HG03558 (cell line): ENCODE measurements around the gene TPST1.

Experiments used
- ATAC-seq: cut with Tn5 transposase; IDR thresholded peaks from one replicate; pipeline ENCODE4 v1.9.1; 2021; ENCODE audit warnings: moderate number of reproducible peaks; ENCODE audit not compliant: unreplicated experiment; ENCODE audit errors: extremely low read depth

TPST1 gene

GRCh38 chr7:66279912-66280311, 74.8 kb downstream of the TPST1 start:
- no peak for ATAC-seq

GRCh38 chr7:66281678-66282590, 76.8 kb downstream of the TPST1 start:
- no peak for ATAC-seq

GRCh38 chr7:66282591-66282935, 77.4 kb downstream of the TPST1 start:
- no peak for ATAC-seq

- no peak for ATAC-seq
Observed at GRCh38 chr7:66283003-66283920, 78.1 kb downstream of the TPST1 start.

GRCh38 chr7:66296001-66296521, 90.9 kb downstream of the TPST1 start:
- no peak for ATAC-seq

DNA sequence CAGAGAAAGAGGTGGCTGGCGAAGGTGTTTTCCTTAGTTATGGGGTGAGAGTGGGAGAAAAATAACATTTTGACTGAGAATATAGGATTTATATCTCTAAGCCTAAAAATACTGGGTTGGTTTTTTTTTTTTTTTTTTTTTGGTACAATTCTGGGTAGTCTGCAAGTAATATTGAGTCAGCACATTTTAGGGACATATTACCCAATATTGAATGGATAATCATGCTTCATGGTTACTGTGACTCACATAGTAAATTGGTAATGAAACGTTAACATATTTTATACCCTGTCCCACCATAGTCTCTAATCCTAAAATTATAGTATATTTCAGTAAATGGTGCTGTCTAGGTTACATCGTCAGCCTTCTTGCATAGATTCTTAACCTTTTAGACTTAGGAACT, 91.4 kb downstream of the TPST1 start:
- ATAC-seq = no peak

- no peak for ATAC-seq
Observed at GRCh38 chr7:66297579-66297978, 92.4 kb downstream of the TPST1 start.

DNA sequence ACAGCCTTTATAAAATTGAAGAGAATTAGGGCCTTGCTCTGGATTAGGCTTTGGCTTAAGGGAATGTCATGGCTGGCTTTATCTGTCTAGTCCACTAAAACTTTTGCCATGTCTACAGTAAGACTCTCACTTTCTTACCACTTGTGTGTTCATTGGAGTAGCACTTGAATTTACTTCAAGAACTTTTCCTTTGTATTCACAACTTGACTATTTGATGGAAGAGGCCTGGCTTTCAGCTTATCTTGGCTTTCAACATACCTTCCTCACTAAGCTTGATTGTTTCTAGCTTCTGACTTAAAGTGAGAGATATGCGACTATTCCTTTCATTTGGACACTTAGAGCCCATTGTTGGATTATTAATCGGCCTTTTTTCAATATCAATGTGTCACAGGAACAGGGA, 96.1 kb downstream of the TPST1 start:
- no peak for ATAC-seq

- no peak for ATAC-seq
Observed at GRCh38 chr7:66301737-66302136, 96.6 kb downstream of the TPST1 start.

GRCh38 chr7:66303454-66304155, 98.5 kb downstream of the TPST1 start:
- ATAC-seq = no peak

- ATAC-seq = no peak
Observed at GRCh38 chr7:66304536-66304935, 99.4 kb downstream of the TPST1 start.

GRCh38 chr7:66306243-66306642, 101.1 kb downstream of the TPST1 start:
- ATAC-seq = no peak

- no peak for ATAC-seq
Observed at GRCh38 chr7:66307591-66308215, 102.6 kb downstream of the TPST1 start.

- ATAC-seq = no peak
Observed at GRCh38 chr7:66308411-66308810, 103.3 kb downstream of the TPST1 start.

DNA sequence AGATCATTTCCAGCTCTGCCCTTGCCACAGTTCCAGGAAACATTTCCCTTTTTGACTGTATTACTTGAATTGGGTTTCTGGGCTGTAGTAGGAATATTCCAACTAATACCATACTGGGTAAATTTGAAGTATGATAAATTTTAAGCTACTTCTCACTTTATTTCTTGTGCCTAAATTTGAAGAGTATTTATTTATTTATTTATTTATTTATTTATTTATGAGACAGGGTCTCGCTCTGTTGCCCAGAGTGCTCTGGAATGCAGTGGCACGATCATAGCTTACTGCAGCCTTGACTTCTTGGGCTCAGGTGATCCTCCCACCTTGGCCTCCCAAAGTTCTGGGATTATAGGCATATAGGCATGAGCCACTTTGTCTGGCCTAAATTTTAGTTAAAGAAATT, 105.5 kb downstream of the TPST1 start:
- ATAC-seq = no peak

DNA sequence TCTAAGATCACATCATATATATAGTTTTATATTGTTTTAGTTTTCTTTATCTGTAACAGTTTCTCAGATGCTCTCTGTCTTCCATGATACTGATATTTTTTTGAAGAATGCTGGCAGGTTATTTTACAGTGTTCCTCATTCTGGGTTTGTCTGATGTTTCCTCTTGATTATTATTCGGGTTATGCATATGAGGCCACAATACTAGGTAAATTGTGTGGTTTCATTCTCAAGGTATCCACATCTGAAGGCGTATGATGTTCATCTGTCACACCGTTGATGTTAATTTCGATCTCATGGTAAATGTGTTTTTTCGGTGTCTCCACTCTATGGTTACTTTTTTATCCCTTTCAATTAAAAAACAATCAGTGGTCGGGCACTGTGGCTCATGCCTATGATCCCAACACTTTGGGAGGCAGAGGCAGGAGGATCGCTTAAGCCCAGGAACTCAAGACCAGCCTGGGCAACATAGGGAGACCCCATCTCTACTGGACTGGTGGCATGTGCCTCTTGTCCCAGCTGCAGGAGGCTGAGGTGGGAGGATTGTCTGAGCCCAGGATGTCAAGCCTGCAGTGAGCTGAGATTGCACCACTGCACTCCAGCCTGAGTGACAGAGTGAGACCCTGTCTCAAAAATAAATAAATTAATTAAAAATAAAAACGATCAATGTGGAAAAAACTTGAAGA, 108.9 kb downstream of the TPST1 start:
- no peak for ATAC-seq

GRCh38 chr7:66315192-66315591, 110.1 kb downstream of the TPST1 start:
- ATAC-seq = no peak

DNA sequence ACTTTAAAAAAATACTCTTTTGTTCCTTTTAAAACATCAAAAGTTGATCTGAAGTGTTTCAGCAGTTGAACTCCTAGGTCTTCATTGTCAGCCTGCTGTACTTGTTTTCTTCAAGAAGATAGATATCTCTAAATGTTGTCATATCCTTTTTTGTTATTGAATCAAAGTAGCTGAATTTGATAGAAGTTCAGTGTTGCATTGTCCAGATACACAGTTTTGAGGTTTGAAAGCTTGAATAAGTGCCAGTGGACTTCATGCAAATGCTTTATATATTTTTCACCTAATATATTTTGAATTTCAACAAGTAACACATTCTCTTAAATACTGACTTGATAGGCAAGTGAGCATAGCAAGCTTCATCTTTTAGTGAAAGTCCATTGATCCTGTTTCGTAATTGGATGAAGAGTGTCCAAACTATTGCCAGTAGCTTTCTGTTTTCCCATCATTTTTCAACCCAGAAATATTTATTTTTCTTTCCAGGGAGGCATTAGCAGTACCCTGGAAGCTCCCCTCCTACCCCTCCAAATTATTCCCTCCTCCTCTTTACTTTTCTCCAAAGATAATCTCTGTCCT, 114.4 kb downstream of the TPST1 start:
- ATAC-seq = no peak

GRCh38 chr7:66321283-66321682, 116.1 kb downstream of the TPST1 start:
- no peak for ATAC-seq
